Esophagus squamous epithelium (tissue), 5 donors: ENCODE measurements around the gene CLDN5. TPM values are rescaled to one million over a fixed set of nuclear protein-coding genes. Genes with fewer than 3 reads are reported as not detected.
A peak's percentile ranks its signal among the peaks of the same experiment; 100 is the strongest.

Experiments
- DNase-seq: peaks from one replicate; lab custom pipeline; 2025; lab: John Stamatoyannopoulos, UW
- H3K27ac ChIP-seq, 4 donors: fragments of 200-600 bp; sonication (generic); one replicate each; pipeline ENCODE4 v1.5.1; 2016 to 2019; ENCODE audit warnings: mild to moderate bottlenecking in 1 of 4
- H3K27me3 ChIP-seq, 4 donors: fragments of 200-600 bp; sonication (generic); 1 replicate in 3 of 4; 2 replicates in 1 of 4; pipeline versions ENCODE4 v1.5.1 to v1.6.0; 2017 to 2021; ENCODE audit warnings: antibody characterized with exemption in 1 of 4
- H3K36me3 ChIP-seq, 3 donors: fragments of 200-600 bp; sonication (generic); one replicate each; pipeline ENCODE4 v1.5.1; 2016 to 2019
- H3K4me1 ChIP-seq, 3 donors: fragments of 200-600 bp; sonication (generic); one replicate each; pipeline ENCODE4 v1.5.1; 2017 to 2019
- H3K4me3 ChIP-seq, 4 donors: fragments of 200-600 bp; sonication (generic); 1 replicate in 3 of 4; 2 replicates in 1 of 4; pipeline ENCODE4 v1.5.1; 2016 to 2019; ENCODE audit warnings: mild to moderate bottlenecking in 2 of 4, moderate library complexity in 1 of 4
- H3K9me3 ChIP-seq, 3 donors: fragments of 200-600 bp; sonication (generic); one replicate each; pipeline ENCODE4 v1.5.1; 2016 to 2019
- CTCF ChIP-seq, 6 experiments: fragments of 450-650 bp in 4 of 6; fragments of 200-600 bp in 2 of 6; sonication (generic) in 2 of 6; IDR thresholded peaks; one replicate each; pipeline ENCODE4 v1.5.1; 2016 to 2019; ENCODE audit warnings: antibody characterized with exemption in 6 of 6, mild to moderate bottlenecking in 4 of 6, moderate library complexity in 4 of 6
- POLR2A ChIP-seq, 4 donors: fragments of 450-650 bp; IDR thresholded peaks; one replicate each; pipeline ENCODE4 v1.6.1; 2017; ENCODE audit warnings: antibody characterized with exemption in 4 of 4, mild to moderate bottlenecking in 4 of 4, moderate library complexity in 3 of 4
- WGBS, 2 donors: methylation state at CpG; one replicate each; pipeline ENCODE4 v1.1.5; 2018; 5-methylcytosine and 5-hydroxymethylcytosine counted together
- intact Hi-C: fragments of 100-400 bp; cut with DNase I; formaldehyde crosslinking; loops from one replicate; pipeline ENCODE4 v1.15.0; 2022
- total RNA-seq, 4 donors: library from RNA; depleted of rRNA; stranded (reverse); fragments of >200 nt; gene quantifications; one replicate each; pipeline ENCODE4 v1.1.0, GENCODE V29; 2016
- donor health status: DM: yes; HTN: yes; CAD: no.

The CLDN5 gene
- total RNA-seq, 4 donors from 2014 or later, result 9.7 to 62.9 (median 23.0) TPM

- TF ChIP-seq CTCF (IDR thresholded peaks at IDR 0.05) (no peak), POLR2A (IDR thresholded peaks at IDR 0.05) (no peak)
- intact Hi-C loops, result no loop called here
- no peaks in the 10 kb centered on the region for H3K9me3 ChIP-seq
- no peak for DNase-seq
- H3K27ac ChIP-seq, result peak overlapping the region; percentile 95 to 99 (median 96)
- H3K4me1 ChIP-seq, result peaks cover 18 to 61% (median 26%) of the 10 kb centered on the region in 3 donors
- H3K27me3 ChIP-seq, result no peaks in the 10 kb centered on the region
- peak overlapping the region; percentile 67 to 95 (median 84) for H3K4me3 ChIP-seq
- 0 to 1% methylated on average over 15 to 21 of the region's 31 CpGs for WGBS, 2 donors
- H3K36me3 ChIP-seq, result peaks cover 6 to 24% (median 9%) of the 10 kb centered on the region in 3 donors
These were observed 45.9 kb downstream of the CLDN5 start for GRCh38 chr22:19478045-19478900.

- peak overlapping the region; percentile 67 to 95 (median 84) for H3K4me3 ChIP-seq
These were observed 46.7 kb downstream of the CLDN5 start for GRCh38 chr22:19477321-19478044.

GRCh38 chr22:19476023-19476422, 48.2 kb downstream of the CLDN5 start:
- DNase-seq, result no peak
- 56 to 63% methylated on average over 2 to 3 of the region's 3 CpGs for WGBS, 2 donors
- Histone ChIP-seq H3K27me3 (no peaks in the 10 kb centered on the region), H3K36me3 (peaks cover 10 to 47% (median 11%) of the 10 kb centered on the region in 3 donors), H3K4me3 (no peak overlapping the region), H3K9me3 (no peaks in the 10 kb centered on the region), H3K27ac (peak overlapping the region in 3 of 4 donors; percentile 3 to 49 (median 10)), H3K4me1 (peaks cover 18 to 61% (median 26%) of the 10 kb centered on the region in 3 donors)
- intact Hi-C loops, result no loop called here
- TF ChIP-seq POLR2A (IDR thresholded peaks at IDR 0.05) (no peak), CTCF (IDR thresholded peaks at IDR 0.05) (no peak)

More at GRCh38 chr22:19477321-19478044, 46.7 kb downstream of the CLDN5 start:
- Histone ChIP-seq H3K27me3 (no peaks in the 10 kb centered on the region), H3K36me3 (peaks cover 10 to 32% (median 11%) of the 10 kb centered on the region in 3 donors), H3K4me1 (peaks cover 18 to 61% (median 26%) of the 10 kb centered on the region in 3 donors), H3K9me3 (no peaks in the 10 kb centered on the region), H3K27ac (peak overlapping the region in 3 of 4 donors; percentile 96 to 99 (median 97))
- intact Hi-C loops, result no loop called here
- no peak for TF ChIP-seq CTCF (IDR thresholded peaks at IDR 0.05)
- TF ChIP-seq POLR2A (IDR thresholded peaks at IDR 0.05), result no peak
- WGBS, 2 donors, result 10 to 13% methylated on average over 5 of the region's 5 CpGs
- DNase-seq, result no peak

- no peak for DNase-seq
- H3K4me3 ChIP-seq, result no peak overlapping the region
- H3K27ac ChIP-seq, result peak overlapping the region in 1 of 4 donors; percentile 9
- intact Hi-C loops, result no loop called here
- TF ChIP-seq CTCF (IDR thresholded peaks at IDR 0.05) (no peak), POLR2A (IDR thresholded peaks at IDR 0.05) (no peak)
- H3K4me1 ChIP-seq, result peaks cover 13 to 48% (median 20%) of the 10 kb centered on the region in 3 donors
- no peaks in the 10 kb centered on the region for H3K27me3 ChIP-seq
- H3K36me3 ChIP-seq, result peaks cover 27 to 71% (median 32%) of the 10 kb centered on the region in 3 donors
- H3K9me3 ChIP-seq, result no peaks in the 10 kb centered on the region
- WGBS, 2 donors, result 80% methylated on average over 1 of the region's 3 CpGs; no CpG with 5 or more reads in 1 of the 2 donors
These were observed 50.6 kb downstream of the CLDN5 start for GRCh38 chr22:19473578-19473977.

Other genes starting within 250 kb of the CLDN5 start
- 1 to 10 TPM; 3.0 to 7.7 (median 5.1) TPM for gene CLTCL1, start 232.7 kb downstream of the CLDN5 start, total RNA-seq
- gene HIRA, start 92.7 kb downstream of the CLDN5 start, total RNA-seq, result 10 to 100 TPM; 11.2 to 19.8 (median 14.4) TPM
- gene MRPL40, start 91.9 kb downstream of the CLDN5 start, total RNA-seq, result 10 to 100 TPM; 14.6 to 25.7 (median 17.5) TPM
- 10 to 100 TPM; 15.8 to 54.0 (median 24.7) TPM for gene C22orf39, start 76.7 kb downstream of the CLDN5 start, total RNA-seq
- gene UFD1, start 45.2 kb downstream of the CLDN5 start, total RNA-seq, result 10 to 100 TPM; 33.0 to 57.4 (median 45.6) TPM
- 10 to 100 TPM in 2 of 4 donors, 1 to 10 TPM in 2; 3.4 to 16.7 (median 9.1) TPM for gene CDC45, start 44.5 kb downstream of the CLDN5 start, total RNA-seq
- 10 to 100 TPM; 19.8 to 69.7 (median 36.3) TPM for gene SEPTIN5, start 190.1 kb upstream of the CLDN5 start, total RNA-seq
- gene GP1BB, start 199.1 kb upstream of the CLDN5 start, total RNA-seq, result 10 to 100 TPM in 1 of 4 donors, 1 to 10 TPM in 3; 4.8 to 40.0 (median 9.7) TPM
- gene TBX1, start 236.4 kb upstream of the CLDN5 start, total RNA-seq, result 1 to 10 TPM in 1 of 4 donors, under 1 TPM in 3; 0.18 to 4.4 (median 0.26) TPM